Nephron (organoid): ENCODE results near the gene ADSS1.

Source experiments
- H3K27ac Mint-ChIP-seq, 3 experiments: 2 replicates each; pipeline ENCODE4 v1.8.0; 2020; ENCODE audit warnings: mixed read lengths in 3 of 3, mild to moderate bottlenecking in 2 of 3, moderate library complexity in 1 of 3
- H3K27me3 Mint-ChIP-seq: 2 replicates; pipeline ENCODE4 v1.8.0; 2021; ENCODE audit warnings: low read depth, mild to moderate bottlenecking, moderate library complexity, mixed read lengths
- H3K36me3 Mint-ChIP-seq: 2 replicates; pipeline ENCODE4 v1.8.0; 2020; ENCODE audit warnings: low read depth, mixed read lengths
- H3K4me1 Mint-ChIP-seq: 2 replicates; pipeline ENCODE4 v1.8.0; 2020; ENCODE audit warnings: mixed read lengths
- H3K4me3 Mint-ChIP-seq, 3 experiments: 2 replicates each; pipeline ENCODE4 v1.8.0; 2020; ENCODE audit warnings: mild to moderate bottlenecking in 3 of 3, mixed read lengths in 3 of 3, moderate library complexity in 2 of 3
- H3K9me3 Mint-ChIP-seq: 2 replicates; pipeline ENCODE4 v1.8.0; 2020; ENCODE audit warnings: mixed read lengths
- CTCF ChIP-seq, 3 experiments: fragments of 200-600 bp; sonication (generic); IDR thresholded peaks; one replicate each; pipeline ENCODE4 v1.5.0; 2021; ENCODE audit warnings: antibody characterized with exemption in 3 of 3; ENCODE audit not compliant: unreplicated experiment in 3 of 3

Gene ADSS1

GRCh38 chr14:104755621-104756020 lies 31.6 kb downstream of the ADSS1 start:
- TF ChIP-seq CTCF (IDR thresholded peaks at IDR 0.05; ENCODE audit: unreplicated experiment in 3 of 3) = no peak
- no peak overlapping the region for H3K27ac Mint-ChIP-seq
- H3K36me3 Mint-ChIP-seq = peaks cover 37% of the 10 kb centered on the region
- H3K9me3 Mint-ChIP-seq = no peaks in the 10 kb centered on the region
- peaks cover 16% of the 10 kb centered on the region for H3K4me1 Mint-ChIP-seq
- no peaks in the 10 kb centered on the region for H3K27me3 Mint-ChIP-seq
- peak overlapping the region in 1 of 3 experiments; percentile 74 for H3K4me3 Mint-ChIP-seq

GRCh38 chr14:104756477-104757237 lies 32.6 kb downstream of the ADSS1 start:
- H3K4me3 Mint-ChIP-seq = peak overlapping the region in 2 of 3 experiments; percentile 13 to 74
- peaks cover 46% of the 10 kb centered on the region for H3K36me3 Mint-ChIP-seq
- peaks cover 4% of the 10 kb centered on the region for H3K9me3 Mint-ChIP-seq
- no peaks in the 10 kb centered on the region for H3K27me3 Mint-ChIP-seq
- H3K27ac Mint-ChIP-seq = no peak overlapping the region
- TF ChIP-seq CTCF (IDR thresholded peaks at IDR 0.05; ENCODE audit: unreplicated experiment in 3 of 3) = no peak
- peaks cover 16% of the 10 kb centered on the region for H3K4me1 Mint-ChIP-seq

GRCh38 chr14:104757238-104757585 lies 33.2 kb downstream of the ADSS1 start:
- no peak overlapping the region for H3K27ac Mint-ChIP-seq
- no peaks in the 10 kb centered on the region for H3K27me3 Mint-ChIP-seq
- peaks cover 6% of the 10 kb centered on the region for H3K9me3 Mint-ChIP-seq
- H3K4me3 Mint-ChIP-seq = peak overlapping the region in 2 of 3 experiments; percentile 13 to 19
- TF ChIP-seq CTCF (IDR thresholded peaks at IDR 0.05; ENCODE audit: unreplicated experiment in 3 of 3) = no peak
- H3K4me1 Mint-ChIP-seq = peaks cover 16% of the 10 kb centered on the region
- H3K36me3 Mint-ChIP-seq = peaks cover 52% of the 10 kb centered on the region

- Mint-ChIP-seq H3K4me1 (peaks cover 16% of the 10 kb centered on the region), H3K4me3 (peak overlapping the region in 1 of 3 experiments; percentile 34), H3K36me3 (peaks cover 57% of the 10 kb centered on the region), H3K9me3 (peaks cover 8% of the 10 kb centered on the region), H3K27me3 (no peaks in the 10 kb centered on the region), H3K27ac (no peak overlapping the region)
- no peak for TF ChIP-seq CTCF (IDR thresholded peaks at IDR 0.05; ENCODE audit: unreplicated experiment in 3 of 3)
Observed at GRCh38 chr14:104757681-104758392, 33.8 kb downstream of the ADSS1 start.

- H3K4me3 Mint-ChIP-seq = peak overlapping the region; percentile 10 to 31 (median 24)
- no peak overlapping the region for H3K27ac Mint-ChIP-seq
- peaks cover 8% of the 10 kb centered on the region for H3K9me3 Mint-ChIP-seq
- H3K27me3 Mint-ChIP-seq = no peaks in the 10 kb centered on the region
- no peak for TF ChIP-seq CTCF (IDR thresholded peaks at IDR 0.05; ENCODE audit: unreplicated experiment in 3 of 3)
- peaks cover 8% of the 10 kb centered on the region for H3K4me1 Mint-ChIP-seq
- H3K36me3 Mint-ChIP-seq = peaks cover 62% of the 10 kb centered on the region
Observed at GRCh38 chr14:104758981-104759969, 35.2 kb downstream of the ADSS1 start.
